ENCODE measurements around the gene VEGFB.
"Not testable (repeated sequence)": the region's sequence is repeated elsewhere in the genome, so short reads cannot be mapped to it uniquely, and the experiment has no call there.

DNA sequence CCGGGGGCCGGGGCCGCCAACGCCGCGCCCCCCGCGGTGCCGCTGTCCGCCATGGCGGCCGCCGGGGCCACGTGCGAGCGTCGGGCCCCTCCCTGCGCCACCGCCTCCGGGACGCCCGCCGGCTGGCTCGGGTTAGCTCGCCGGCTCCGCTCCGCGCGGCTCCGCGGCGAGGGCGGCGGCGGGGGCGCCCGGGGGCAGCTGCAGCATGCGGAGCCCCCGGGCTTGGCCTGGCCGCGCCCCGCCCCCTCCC is 12.2 kb downstream of the VEGFB start:
- peak; percentile 3 to 67 for TF ChIP-seq POLR2A (IDR thresholded peaks at IDR 0.05)
- TF ChIP-seq, protein P1, sequence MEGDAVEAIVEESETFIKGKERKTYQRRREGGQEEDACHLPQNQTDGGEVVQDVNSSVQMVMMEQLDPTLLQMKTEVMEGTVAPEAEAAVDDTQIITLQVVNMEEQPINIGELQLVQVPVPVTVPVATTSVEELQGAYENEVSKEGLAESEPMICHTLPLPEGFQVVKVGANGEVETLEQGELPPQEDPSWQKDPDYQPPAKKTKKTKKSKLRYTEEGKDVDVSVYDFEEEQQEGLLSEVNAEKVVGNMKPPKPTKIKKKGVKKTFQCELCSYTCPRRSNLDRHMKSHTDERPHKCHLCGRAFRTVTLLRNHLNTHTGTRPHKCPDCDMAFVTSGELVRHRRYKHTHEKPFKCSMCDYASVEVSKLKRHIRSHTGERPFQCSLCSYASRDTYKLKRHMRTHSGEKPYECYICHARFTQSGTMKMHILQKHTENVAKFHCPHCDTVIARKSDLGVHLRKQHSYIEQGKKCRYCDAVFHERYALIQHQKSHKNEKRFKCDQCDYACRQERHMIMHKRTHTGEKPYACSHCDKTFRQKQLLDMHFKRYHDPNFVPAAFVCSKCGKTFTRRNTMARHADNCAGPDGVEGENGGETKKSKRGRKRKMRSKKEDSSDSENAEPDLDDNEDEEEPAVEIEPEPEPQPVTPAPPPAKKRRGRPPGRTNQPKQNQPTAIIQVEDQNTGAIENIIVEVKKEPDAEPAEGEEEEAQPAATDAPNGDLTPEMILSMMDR (IDR thresholded peaks at IDR 0.05 in 4 of 5, conservative IDR thresholded peaks at IDR 0.05 in 1 of 5), result not testable (repeated sequence)

Measured in gastrocnemius medialis (tissue), 4 donors.